CD4-positive, alpha-beta T cell treated with Interleukin-4 for 4 hours (primary cell): ENCODE measurements around the gene LONRF3.

Experiments
- DNase-seq: peaks from one replicate; pipeline ENCODE4 v3.0.0-alpha.2; 2020

Gene LONRF3

GRCh38 chrX:119040432-119040831 lies 66.0 kb downstream of the LONRF3 start:
- no peak for DNase-seq

GRCh38 chrX:119041175-119041574 lies 66.8 kb downstream of the LONRF3 start:
- DNase-seq, result no peak

GRCh38 chrX:119042040-119042439 lies 67.6 kb downstream of the LONRF3 start:
- DNase-seq, result no peak

- no peak for DNase-seq
These were observed 68.6 kb downstream of the LONRF3 start for GRCh38 chrX:119042996-119043395.

- DNase-seq, result no peak
These were observed 71.5 kb downstream of the LONRF3 start for GRCh38 chrX:119045884-119046283.

GRCh38 chrX:119055687-119056086 lies 81.3 kb downstream of the LONRF3 start:
- DNase-seq, result no peak

GRCh38 chrX:119062750-119063374 lies 88.4 kb downstream of the LONRF3 start:
- no peak for DNase-seq

- DNase-seq, result no peak
These were observed 89.0 kb downstream of the LONRF3 start for GRCh38 chrX:119063428-119063827.

GRCh38 chrX:119067023-119067739 lies 92.8 kb downstream of the LONRF3 start:
- no peak for DNase-seq
